ENCODE measurements around the gene GALNT16.

GALNT16 gene

GRCh38 chr14:69346710-69347109, 86.8 kb downstream of the GALNT16 start:
- DNase-seq, result no peak

GRCh38 chr14:69349091-69349777, 89.3 kb downstream of the GALNT16 start:
- no peak for DNase-seq

- no peak for DNase-seq
Observed at GRCh38 chr14:69350892-69351291, 90.9 kb downstream of the GALNT16 start.

- no peak for DNase-seq
Observed at GRCh38 chr14:69351385-69351784, 91.4 kb downstream of the GALNT16 start.

GRCh38 chr14:69351911-69352310, 92.0 kb downstream of the GALNT16 start:
- DNase-seq, result no peak

- DNase-seq, result no peak
Observed at GRCh38 chr14:69353168-69353567, 93.2 kb downstream of the GALNT16 start.

GRCh38 chr14:69354383-69355153, 94.6 kb downstream of the GALNT16 start:
- no peak for DNase-seq

- DNase-seq, result no peak
Observed at GRCh38 chr14:69355154-69355597, 95.2 kb downstream of the GALNT16 start.

- DNase-seq, result no peak
Observed at GRCh38 chr14:69355607-69356281, 95.8 kb downstream of the GALNT16 start.

- no peak for DNase-seq
Observed at GRCh38 chr14:69356903-69357543, 97.1 kb downstream of the GALNT16 start.

- no peak for DNase-seq
Observed at GRCh38 chr14:69357544-69358200, 97.7 kb downstream of the GALNT16 start.

- DNase-seq, result no peak
Observed at GRCh38 chr14:69358233-69358963, 98.4 kb downstream of the GALNT16 start.

GRCh38 chr14:69358966-69359365, 99.0 kb downstream of the GALNT16 start:
- DNase-seq, result no peak

GRCh38 chr14:69360438-69361108, 100.6 kb downstream of the GALNT16 start:
- DNase-seq, result no peak

- DNase-seq, result no peak
Observed at GRCh38 chr14:69363055-69363454, 103.1 kb downstream of the GALNT16 start.

GRCh38 chr14:69363964-69364363, 104.0 kb downstream of the GALNT16 start:
- DNase-seq, result no peak

- no peak for DNase-seq
Observed at GRCh38 chr14:69364378-69364777, 104.4 kb downstream of the GALNT16 start.

GRCh38 chr14:69366069-69366468, 106.1 kb downstream of the GALNT16 start:
- DNase-seq, result no peak

GRCh38 chr14:69366761-69367160, 106.8 kb downstream of the GALNT16 start:
- no peak for DNase-seq

- no peak for DNase-seq
Observed at GRCh38 chr14:69368381-69368780, 108.4 kb downstream of the GALNT16 start.

GRCh38 chr14:69370061-69370460, 110.1 kb downstream of the GALNT16 start:
- DNase-seq, result no peak

Measured in NCI-H146 (cell line).